Activated T-cell treated with anti-CD3 and anti-CD28 coated beads, Interleukin-2, amount 50 U/mL, for 4 hours (primary cell): ENCODE results near the gene CLDN3. TPM values are rescaled to one million over a fixed set of nuclear protein-coding genes. Genes with fewer than 3 reads are reported as not detected.
"Not testable (repeated sequence)": the region's sequence is repeated elsewhere in the genome, so short reads cannot be mapped to it uniquely, and the experiment has no call there.

ENCODE experiments used
- ATAC-seq, 2 donors: fragments of 200-7000 bp; cut with Tn5 transposase; one replicate each; pipeline ENCODE4 v1.10.0; 2021
- DNase-seq: peaks from one replicate; pipeline ENCODE4 v3.0.0-alpha.2; 2020
- H3K27me3 Mint-ChIP-seq: one replicate; pipeline ENCODE4 v1.8.0; 2021; ENCODE audit warnings: low read depth, mixed read lengths
- H3K36me3 Mint-ChIP-seq: one replicate; pipeline ENCODE4 v1.8.0; 2022; ENCODE audit warnings: mixed read lengths; ENCODE audit not compliant: insufficient read depth
- H3K4me1 Mint-ChIP-seq: one replicate; pipeline ENCODE4 v1.8.0; 2021; ENCODE audit warnings: low read depth, mixed read lengths
- H3K4me3 Mint-ChIP-seq: one replicate; pipeline ENCODE4 v1.8.0; 2021; ENCODE audit warnings: mild to moderate bottlenecking, moderate library complexity, mixed read lengths
- H3K9me3 Mint-ChIP-seq: one replicate; pipeline ENCODE4 v1.8.0; 2021; ENCODE audit warnings: mixed read lengths
- total RNA-seq, 3 donors: library from RNA; stranded (reverse); gene quantifications; one replicate each; pipeline ENCODE4 v1.2.1, GENCODE V29; 2021

CLDN3 gene
- total RNA-seq, 3 donors from 2014 or later: 0.16 to 0.23 (median 0.22) TPM

DNA sequence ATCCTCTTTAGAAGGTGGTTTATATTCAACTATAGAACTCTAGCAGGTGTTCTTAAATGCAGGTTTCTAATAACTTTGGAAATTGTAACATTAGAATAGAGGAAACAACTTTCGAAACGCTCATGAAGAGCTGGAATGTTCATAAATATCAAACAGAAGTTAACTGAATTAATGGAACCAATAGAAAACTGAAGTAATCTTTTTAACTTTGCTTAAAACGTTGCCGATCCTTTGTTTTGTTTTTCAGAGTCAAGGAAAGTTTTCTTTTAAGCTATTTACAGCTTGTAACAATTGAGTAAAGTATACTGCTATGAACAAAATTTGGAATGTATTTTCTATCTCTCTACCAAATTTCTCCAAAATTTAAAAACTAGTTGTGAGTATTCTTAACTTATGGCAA, 19.0 kb upstream of the CLDN3 start:
- no peak overlapping the region for H3K4me3 Mint-ChIP-seq
- no peak for ATAC-seq
- H3K27me3 Mint-ChIP-seq: peaks cover 5% of the 10 kb centered on the region
- H3K36me3 Mint-ChIP-seq: no peaks in the 10 kb centered on the region
- no peak for DNase-seq
- H3K4me1 Mint-ChIP-seq: no peaks in the 10 kb centered on the region
- H3K9me3 Mint-ChIP-seq: no peaks in the 10 kb centered on the region

GRCh38 chr7:73787786-73788048, 17.6 kb upstream of the CLDN3 start:
- not testable (repeated sequence) for H3K4me1 Mint-ChIP-seq, H3K9me3 Mint-ChIP-seq, ATAC-seq, DNase-seq, H3K36me3 Mint-ChIP-seq, H3K4me3 Mint-ChIP-seq, H3K27me3 Mint-ChIP-seq

DNA sequence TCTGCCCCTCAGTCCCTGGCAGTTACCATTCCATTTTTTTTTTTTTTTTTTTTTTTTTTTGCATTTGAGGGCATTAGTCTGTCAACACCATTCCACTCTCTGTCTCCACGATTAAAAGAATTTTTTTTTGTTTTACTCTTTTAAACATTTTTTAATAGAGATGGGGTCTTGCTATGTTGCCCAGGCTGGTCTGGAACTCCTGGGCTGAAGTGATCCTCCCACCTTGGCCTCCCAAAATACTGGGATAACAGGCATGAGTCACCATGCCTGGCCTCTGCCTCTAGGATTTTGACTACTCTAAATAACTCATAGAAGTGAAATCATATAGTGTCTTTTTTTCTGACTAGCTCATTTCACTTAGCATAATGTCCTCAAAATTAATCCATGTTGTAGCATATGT, 16.5 kb upstream of the CLDN3 start:
- no peaks in the 10 kb centered on the region for H3K9me3 Mint-ChIP-seq
- no peak for DNase-seq
- no peak for ATAC-seq
- no peaks in the 10 kb centered on the region for H3K36me3 Mint-ChIP-seq
- peaks cover 3% of the 10 kb centered on the region for H3K27me3 Mint-ChIP-seq
- no peaks in the 10 kb centered on the region for H3K4me1 Mint-ChIP-seq
- H3K4me3 Mint-ChIP-seq: no peak overlapping the region

DNA sequence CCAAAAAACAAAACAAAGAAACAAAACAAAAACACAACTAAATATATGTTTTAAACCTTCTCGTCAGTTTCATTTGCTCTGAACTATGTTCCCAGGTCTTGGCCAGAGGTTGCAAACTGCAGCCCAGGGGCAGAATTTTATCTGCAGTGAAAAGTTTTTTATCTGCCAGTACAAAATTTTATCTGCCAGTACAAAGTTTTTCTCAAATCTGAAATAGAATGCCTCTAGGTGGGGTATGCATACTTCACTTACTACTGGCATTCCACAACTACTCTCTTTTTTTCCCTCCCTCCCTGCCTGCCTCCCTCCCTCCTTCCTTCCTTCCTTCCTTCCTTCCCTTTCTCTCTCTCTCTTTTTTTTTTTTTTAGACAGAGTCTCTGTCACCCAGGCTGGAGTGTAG, 9.4 kb upstream of the CLDN3 start:
- Mint-ChIP-seq H3K36me3 (no peaks in the 10 kb centered on the region), H3K4me1 (no peaks in the 10 kb centered on the region), H3K27me3 (peaks cover 1% of the 10 kb centered on the region), H3K4me3 (no peak overlapping the region), H3K9me3 (peaks cover 6% of the 10 kb centered on the region)
- no peak for DNase-seq
- ATAC-seq: no peak

GRCh38 chr7:73778801-73779389, 8.8 kb upstream of the CLDN3 start:
- H3K36me3 Mint-ChIP-seq: no peaks in the 10 kb centered on the region

DNA sequence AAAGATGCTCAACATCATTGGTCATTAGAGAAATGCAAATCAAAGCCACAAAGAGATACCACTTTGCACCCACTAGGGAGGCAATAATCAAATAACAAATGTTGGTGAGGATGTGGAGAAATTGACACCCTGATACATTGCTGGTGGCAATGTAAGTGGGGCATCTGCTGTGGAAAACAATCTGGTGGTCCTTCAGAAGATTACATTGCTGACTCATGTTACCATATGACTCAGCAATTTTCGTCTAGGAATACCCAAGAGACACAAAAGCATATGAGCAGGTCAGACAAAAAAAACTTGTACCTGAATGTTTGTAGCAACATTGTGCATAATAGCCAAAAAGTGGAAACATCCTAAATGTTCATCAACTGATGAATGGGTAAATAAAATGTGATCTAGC, 4.9 kb upstream of the CLDN3 start:
- no peak for DNase-seq
- Mint-ChIP-seq H3K4me1 (peaks cover 4% of the 10 kb centered on the region), H3K27me3 (peaks cover 26% of the 10 kb centered on the region), H3K9me3 (no peaks in the 10 kb centered on the region), H3K4me3 (no peak overlapping the region), H3K36me3 (no peaks in the 10 kb centered on the region)
- no peak for ATAC-seq

More at GRCh38 chr7:73778801-73779389, 8.8 kb upstream of the CLDN3 start:
- Mint-ChIP-seq H3K4me1 (no peaks in the 10 kb centered on the region), H3K27me3 (peaks cover 2% of the 10 kb centered on the region), H3K9me3 (peaks cover 6% of the 10 kb centered on the region), H3K4me3 (no peak overlapping the region)
- ATAC-seq: no peak
- DNase-seq: no peak

DNA sequence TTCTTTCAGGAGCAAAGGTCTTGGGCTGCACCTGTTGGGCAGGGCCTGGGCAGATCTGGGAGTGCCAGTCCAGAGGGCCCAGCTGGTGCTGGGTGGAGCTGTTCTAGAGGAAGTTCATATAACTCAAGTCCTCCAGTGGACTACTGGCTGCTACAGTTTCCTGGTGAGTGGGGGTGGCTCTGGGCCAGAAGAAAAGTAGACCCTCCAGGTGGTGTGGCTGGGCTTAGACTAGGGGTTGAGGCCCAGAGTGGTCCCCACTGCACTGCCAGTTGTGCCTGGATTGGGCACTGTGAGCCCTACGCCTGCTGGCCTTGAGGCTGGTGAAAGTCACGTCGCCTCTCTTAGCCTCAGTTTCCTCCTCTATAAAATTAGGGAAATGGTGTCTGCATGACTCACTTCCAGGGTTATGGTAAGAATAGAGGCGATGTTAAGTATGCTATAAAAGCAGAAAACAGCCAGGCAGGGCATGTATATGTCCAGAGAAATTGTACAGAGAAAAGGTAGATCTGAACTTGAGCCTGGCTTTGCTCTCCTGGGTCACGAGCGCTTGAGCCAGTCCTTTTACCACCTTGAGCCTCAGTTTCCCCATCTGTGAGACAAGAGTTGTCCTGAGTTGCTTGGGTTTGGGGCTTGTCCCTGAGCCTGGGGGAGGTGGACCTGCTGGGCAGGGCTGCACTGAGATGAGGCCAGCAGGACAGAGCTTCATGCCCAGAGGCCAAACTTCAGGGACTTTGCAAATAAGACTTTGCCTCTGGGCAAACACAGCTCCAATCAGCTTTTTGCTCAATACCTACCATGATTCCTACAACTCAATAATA, 3.8 kb upstream of the CLDN3 start:
- no peak overlapping the region for H3K4me3 Mint-ChIP-seq
- DNase-seq (no peak), ATAC-seq (no peak)
- H3K4me1 Mint-ChIP-seq: peaks cover 4% of the 10 kb centered on the region
- H3K36me3 Mint-ChIP-seq: no peaks in the 10 kb centered on the region
- H3K9me3 Mint-ChIP-seq: no peaks in the 10 kb centered on the region
- H3K27me3 Mint-ChIP-seq: peaks cover 30% of the 10 kb centered on the region

DNA sequence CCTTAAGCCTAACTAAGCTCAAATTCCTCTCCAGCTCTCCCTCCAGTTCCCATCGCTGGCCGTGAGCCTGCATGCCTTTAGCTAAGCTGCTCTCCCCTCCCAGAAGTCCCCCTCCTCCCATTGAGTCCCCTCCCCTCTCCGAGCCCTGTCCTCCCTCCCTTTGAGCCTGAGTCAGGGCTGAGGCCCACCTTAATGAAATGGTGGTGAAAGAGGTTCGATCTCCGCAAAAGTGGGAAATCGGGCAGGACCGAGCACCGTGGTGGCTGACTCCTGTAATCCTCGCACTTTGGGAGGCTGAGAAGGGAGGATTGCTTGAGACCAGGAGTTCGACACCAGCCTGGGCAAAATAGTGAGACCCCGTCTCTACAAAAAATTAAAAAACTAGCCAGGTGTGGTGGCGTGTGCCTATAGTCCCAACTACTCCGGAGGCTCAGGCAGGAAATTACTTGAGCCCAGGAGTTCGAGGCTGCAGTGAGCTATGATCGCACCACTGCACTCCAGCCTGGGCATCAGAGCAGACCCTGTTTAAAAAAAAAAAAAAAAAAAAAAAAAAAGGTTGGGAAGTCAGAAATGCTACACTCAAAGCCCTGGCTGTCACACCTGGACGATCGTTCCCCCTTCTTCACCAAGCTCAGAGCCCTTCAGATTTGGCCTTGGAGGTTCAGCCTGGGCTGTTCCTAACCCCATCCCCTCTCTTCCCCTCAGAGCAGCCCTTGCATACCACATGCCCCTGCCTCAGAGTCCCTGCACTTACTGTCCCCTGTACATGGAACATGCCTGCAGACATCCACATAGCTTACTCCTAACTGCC, 995 bp upstream of the CLDN3 start:
- Mint-ChIP-seq H3K9me3 (no peaks in the 10 kb centered on the region), H3K27me3 (peaks cover 51% of the 10 kb centered on the region), H3K4me3 (peak overlapping the region; percentile 43), H3K4me1 (peaks cover 4% of the 10 kb centered on the region), H3K36me3 (no peaks in the 10 kb centered on the region)
- DNase-seq (no peak), ATAC-seq (no peak)

DNA sequence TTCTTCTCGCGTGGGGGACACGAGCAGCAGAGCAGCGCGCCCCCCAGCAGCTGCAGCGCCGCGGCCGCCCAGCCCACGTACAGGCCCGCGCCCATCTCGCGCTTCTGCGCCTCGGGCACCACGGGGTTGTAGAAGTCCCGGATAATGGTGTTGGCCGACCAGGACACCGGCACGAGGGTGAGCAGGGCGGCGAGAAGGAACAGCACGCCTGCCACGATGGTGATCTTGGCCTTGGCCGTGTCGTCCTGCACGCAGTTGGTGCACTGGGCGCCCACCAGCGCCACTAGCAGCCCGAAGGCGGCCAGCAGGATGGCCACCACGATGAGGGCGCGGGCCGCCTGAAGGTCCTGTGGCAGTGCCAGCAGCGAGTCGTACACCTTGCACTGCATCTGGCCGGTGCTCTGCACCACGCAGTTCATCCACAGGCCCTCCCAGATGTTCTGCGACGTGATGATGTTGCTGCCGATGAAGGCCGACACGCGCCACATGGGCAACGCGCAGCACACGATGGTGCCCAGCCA, 529 bp downstream of the CLDN3 start:
- no peaks in the 10 kb centered on the region for H3K36me3 Mint-ChIP-seq
- ATAC-seq (no peak), DNase-seq (no peak)
- no peak overlapping the region for H3K4me3 Mint-ChIP-seq
- no peaks in the 10 kb centered on the region for H3K9me3 Mint-ChIP-seq
- H3K27me3 Mint-ChIP-seq: peaks cover 51% of the 10 kb centered on the region
- H3K4me1 Mint-ChIP-seq: peaks cover 4% of the 10 kb centered on the region

DNA sequence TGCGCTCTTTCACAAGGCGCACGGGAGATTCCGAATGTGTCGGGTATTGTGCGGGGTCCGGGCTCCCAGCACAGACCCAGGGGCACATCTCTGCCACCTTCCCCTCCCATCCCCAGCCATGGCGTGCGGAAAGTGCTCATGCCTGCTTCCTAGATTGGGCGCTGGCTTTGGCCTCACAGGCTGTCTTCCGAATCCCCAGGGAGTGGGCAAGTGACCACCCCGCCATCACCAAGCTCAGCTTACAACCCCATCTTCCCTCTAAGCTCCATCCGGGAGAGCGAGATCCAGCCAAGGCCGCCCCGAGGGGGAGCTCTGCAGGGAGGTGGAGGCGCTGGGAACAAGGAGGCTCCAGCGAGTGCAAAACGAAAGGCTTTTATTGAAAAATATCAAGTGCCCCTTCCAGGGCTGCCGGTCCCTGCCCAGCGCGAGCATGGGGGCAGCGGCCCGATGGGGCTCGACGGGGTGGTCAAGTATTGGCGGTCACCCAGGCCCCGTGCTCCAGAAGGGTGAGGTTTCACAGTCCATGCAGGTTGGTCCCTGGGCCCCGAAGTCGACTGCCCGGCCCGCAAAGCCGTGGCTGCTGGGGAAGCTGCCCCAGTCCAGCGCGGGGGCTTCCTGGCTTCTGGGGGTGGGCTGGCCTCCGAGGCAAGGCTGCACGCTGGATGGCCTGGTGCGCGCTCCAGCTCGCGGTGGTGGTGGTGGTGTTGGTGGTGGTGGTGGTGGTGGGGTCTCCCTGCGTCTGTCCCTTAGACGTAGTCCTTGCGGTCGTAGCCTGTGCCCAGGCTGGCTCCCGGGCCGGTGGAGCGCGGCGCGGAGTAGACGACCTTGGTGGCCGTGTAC, 1.2 kb downstream of the CLDN3 start:
- no peak for ATAC-seq
- Mint-ChIP-seq H3K27me3 (peaks cover 50% of the 10 kb centered on the region), H3K4me1 (peaks cover 4% of the 10 kb centered on the region), H3K36me3 (no peaks in the 10 kb centered on the region), H3K9me3 (no peaks in the 10 kb centered on the region), H3K4me3 (no peak overlapping the region)
- DNase-seq: no peak

DNA sequence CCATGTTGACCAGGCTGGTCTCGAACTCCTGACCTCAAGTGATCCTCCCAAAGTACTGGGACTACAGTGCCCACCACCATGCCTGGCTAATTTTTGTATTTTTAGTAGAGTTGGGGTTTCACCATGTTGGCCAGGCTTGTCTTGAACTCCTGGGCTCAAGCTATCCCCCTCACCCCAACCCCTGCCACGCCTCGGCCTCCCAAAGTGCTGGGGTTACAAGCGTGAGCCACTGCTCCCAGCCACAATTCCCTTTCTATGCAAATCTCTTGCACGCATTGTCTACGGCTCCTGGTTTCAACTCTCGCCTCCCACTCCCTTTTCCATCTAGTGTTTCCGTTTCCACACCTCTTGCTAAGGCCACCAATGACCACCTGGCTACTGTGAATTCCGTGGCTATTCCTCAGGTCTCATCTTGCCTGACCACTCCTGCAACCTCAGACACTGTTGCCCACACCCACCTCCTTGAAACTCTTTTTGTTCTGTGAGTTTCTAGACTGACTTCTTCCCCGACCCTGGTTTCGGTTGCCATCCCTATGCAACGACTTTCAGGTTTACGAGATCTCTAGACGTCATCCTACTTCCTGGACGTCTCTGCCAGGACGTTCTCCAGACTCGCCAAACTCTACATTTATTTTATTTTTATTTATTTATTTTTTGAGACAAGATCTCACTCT, 3.4 kb downstream of the CLDN3 start:
- no peak for DNase-seq
- no peak for ATAC-seq
- H3K36me3 Mint-ChIP-seq: no peaks in the 10 kb centered on the region
- H3K9me3 Mint-ChIP-seq: no peaks in the 10 kb centered on the region
- peaks cover 39% of the 10 kb centered on the region for H3K27me3 Mint-ChIP-seq
- no peak overlapping the region for H3K4me3 Mint-ChIP-seq
- H3K4me1 Mint-ChIP-seq: peaks cover 4% of the 10 kb centered on the region

- H3K4me3 Mint-ChIP-seq: no peak overlapping the region
- no peaks in the 10 kb centered on the region for H3K36me3 Mint-ChIP-seq
- no peaks in the 10 kb centered on the region for H3K4me1 Mint-ChIP-seq
- H3K27me3 Mint-ChIP-seq: peaks cover 11% of the 10 kb centered on the region
- H3K9me3 Mint-ChIP-seq: no peaks in the 10 kb centered on the region
- ATAC-seq (no peak), DNase-seq (no peak)
Measured at GRCh38 chr7:73762659-73762999, 7.4 kb downstream of the CLDN3 start.

GRCh38 chr7:73761854-73762658, 8.0 kb downstream of the CLDN3 start:
- no peak overlapping the region for H3K4me3 Mint-ChIP-seq
- H3K9me3 Mint-ChIP-seq: no peaks in the 10 kb centered on the region
- peaks cover 7% of the 10 kb centered on the region for H3K27me3 Mint-ChIP-seq
- ATAC-seq (no peak), DNase-seq (no peak)
- H3K4me1 Mint-ChIP-seq: no peaks in the 10 kb centered on the region
- H3K36me3 Mint-ChIP-seq: no peaks in the 10 kb centered on the region
